A673 (cell line): ENCODE measurements around the gene EFCAB3. TPM values are rescaled to one million over a fixed set of nuclear protein-coding genes. Genes with fewer than 3 reads are reported as not detected.

ENCODE experiments used
- BruUV-seq: library from RNA; stranded (reverse); fragments of 400-500 nt; replicated peaks from 2 replicates; lab custom pipeline; 2021; lab: Mats Ljungman, UMichigan
- CTCF ChIA-PET: fragments of 300-600 bp; sonication (Branson Sonifier 250); formaldehyde crosslinking; loops from one replicate; lab custom pipeline; 2022; ENCODE audit warnings: antibody characterized with exemption; lab: Charles Lee
- POLR2A ChIA-PET: fragments of 300-600 bp; sonication (Branson Sonifier 250); formaldehyde crosslinking; loops from one replicate; lab custom pipeline; 2022; ENCODE audit warnings: antibody characterized with exemption; ENCODE audit not compliant: low non-redundant PET; lab: Charles Lee
- DNase-seq: peaks from one replicate; pipeline ENCODE4 v3.0.0-alpha.2; 2015; ENCODE audit warnings: low spot score
- H3K27ac ChIP-seq: fragments of 200-600 bp; sonication (generic); 2 replicates; pipeline ENCODE4 v1.5.1; 2016; ENCODE audit warnings: mixed run types, low read depth, mild to moderate bottlenecking, mixed read lengths, antibody characterized with exemption, low read length; ENCODE audit not compliant: poor library complexity, severe bottlenecking
- H3K27me3 ChIP-seq: fragments of 200-600 bp; sonication (generic); replicated peaks from 2 replicates; pipeline ENCODE4 v1.6.1; 2017; ENCODE audit warnings: mixed run types, low read depth, mild to moderate bottlenecking, mixed read lengths, antibody characterized with exemption, low read length; ENCODE audit not compliant: insufficient read depth, poor library complexity
- H3K36me3 ChIP-seq: fragments of 200-600 bp; sonication (generic); 2 replicates; pipeline ENCODE4 v1.6.1; 2016; ENCODE audit warnings: mixed run types, mild to moderate bottlenecking, mixed read lengths, antibody characterized with exemption, low read length; ENCODE audit not compliant: insufficient read depth, poor library complexity, severe bottlenecking
- H3K4me1 ChIP-seq: fragments of 200-600 bp; sonication (generic); 2 replicates; pipeline ENCODE4 v1.6.1; 2017; ENCODE audit warnings: mixed run types, mild to moderate bottlenecking, mixed read lengths, antibody characterized with exemption, low read length; ENCODE audit not compliant: insufficient read depth, poor library complexity, severe bottlenecking
- H3K4me3 ChIP-seq: fragments of 200-600 bp; sonication (generic); 2 replicates; pipeline ENCODE4 v1.5.1; 2016; ENCODE audit warnings: low read depth, mixed run types, mild to moderate bottlenecking, mixed read lengths, low read length; ENCODE audit not compliant: poor library complexity, severe bottlenecking
- H3K9me3 ChIP-seq: fragments of 200-600 bp; sonication (generic); 2 replicates; pipeline ENCODE4 v1.6.1; 2016; ENCODE audit warnings: mixed run types, low read depth, mild to moderate bottlenecking, mixed read lengths, antibody characterized with exemption, low read length; ENCODE audit not compliant: poor library complexity, severe bottlenecking
- CTCF ChIP-seq: fragments of 300-800, 200-600 bp; sonication (generic); conservative IDR thresholded peaks from 2 replicates; pipeline ENCODE4 v1.5.1; 2017; ENCODE audit warnings: low read depth, mild to moderate bottlenecking, antibody characterized with exemption, low read length, moderate library complexity, mixed read lengths
- EZH2 ChIP-seq: fragments of 200-600 bp; sonication (generic); IDR thresholded peaks from 2 replicates; pipeline ENCODE4 v1.6.1; 2017; ENCODE audit warnings: borderline replicate concordance, low read depth, mild to moderate bottlenecking, mixed read lengths, antibody characterized with exemption, low read length; ENCODE audit not compliant: poor library complexity, severe bottlenecking
- intact Hi-C: fragments of 100-400 bp; cut with micrococcal nuclease; formaldehyde crosslinking; loops from one replicate; pipeline ENCODE4 v1.10.0; 2022; ENCODE audit not compliant: unreplicated experiment
- total RNA-seq: library from RNA; stranded (reverse); gene quantifications from 2 replicates; pipeline ENCODE4 v1.2.3, GENCODE V29; 2021

Gene EFCAB3
- total RNA-seq, 1 experiment from 2014 or later = not detected

GRCh38 chr17:62351176-62351575, 29.2 kb upstream of the EFCAB3 start:
- intact Hi-C loops = no loop called here
- POLR2A ChIA-PET = interaction anchor here (0.6 kb wide), 1 partner anchor 1118 kb away, joined by 5 read pairs; no protein-coding TSS in a partner anchor
- TF ChIP-seq CTCF (no peak), EZH2 (no peak)
- CTCF ChIA-PET = no interaction called here
- H3K4me1 ChIP-seq = no peaks in the 10 kb centered on the region
- H3K36me3 ChIP-seq = no peaks in the 10 kb centered on the region
- no peaks in the 10 kb centered on the region for H3K9me3 ChIP-seq
- DNase-seq = no peak
- H3K27ac ChIP-seq = no peak overlapping the region
- BruUV-seq = no TSS peak
- no peak overlapping the region for H3K4me3 ChIP-seq
- H3K27me3 ChIP-seq = peaks cover 31% of the 10 kb centered on the region

GRCh38 chr17:62366191-62366590, 14.2 kb upstream of the EFCAB3 start:
- ChIA-PET POLR2A (no interaction called here), CTCF (interaction anchor here (0.6 kb wide), 1 partner anchor 15 kb away, joined by 3 read pairs; no protein-coding TSS in a partner anchor)
- no peaks in the 10 kb centered on the region for H3K27me3 ChIP-seq
- H3K9me3 ChIP-seq = no peaks in the 10 kb centered on the region
- no peak for TF ChIP-seq CTCF
- TF ChIP-seq EZH2 = no peak
- no peaks in the 10 kb centered on the region for H3K4me1 ChIP-seq
- intact Hi-C loops = no loop called here
- no peak for DNase-seq
- H3K36me3 ChIP-seq = no peaks in the 10 kb centered on the region
- no peak overlapping the region for H3K27ac ChIP-seq
- H3K4me3 ChIP-seq = no peak overlapping the region
- BruUV-seq = no TSS peak

- Histone ChIP-seq H3K9me3 (no peaks in the 10 kb centered on the region), H3K27ac (no peak overlapping the region), H3K4me1 (no peaks in the 10 kb centered on the region), H3K4me3 (no peak overlapping the region), H3K36me3 (no peaks in the 10 kb centered on the region), H3K27me3 (peaks cover 6% of the 10 kb centered on the region)
- no peak for DNase-seq
- POLR2A ChIA-PET = interaction anchor here (0.6 kb wide), 1 partner anchor 85 kb away, joined by 9 read pairs; no protein-coding TSS in a partner anchor
- no TSS peak for BruUV-seq
- intact Hi-C loops = no loop called here
- CTCF ChIA-PET = no interaction called here
- no peak for TF ChIP-seq CTCF
- TF ChIP-seq EZH2 = no peak
Observed at GRCh38 chr17:62381561-62381960, 1.2 kb downstream of the EFCAB3 start.
